GM19468 (cell line): ENCODE data around the gene RXFP3.
"Not testable (repeated sequence)": the region's sequence is repeated elsewhere in the genome, so short reads cannot be mapped to it uniquely, and the experiment has no call there.

Source experiments
- ATAC-seq: cut with Tn5 transposase; IDR thresholded peaks from one replicate; pipeline ENCODE4 v1.9.1; 2021; ENCODE audit warnings: mild to moderate bottlenecking, moderate library complexity, moderate number of reproducible peaks; ENCODE audit not compliant: unreplicated experiment; ENCODE audit errors: extremely low read depth

The RXFP3 gene

GRCh38 chr5:33934176-33934575 is 2.0 kb upstream of the RXFP3 start:
- ATAC-seq: no peak

- ATAC-seq: no peak
Observed at GRCh38 chr5:33936004-33936380, 194 bp upstream of the RXFP3 start.

GRCh38 chr5:33937017-33937706 is 976 bp downstream of the RXFP3 start:
- ATAC-seq: no peak

- no peak for ATAC-seq
Observed at GRCh38 chr5:33937707-33938506, 1.7 kb downstream of the RXFP3 start.

GRCh38 chr5:33938507-33938796 is 2.3 kb downstream of the RXFP3 start:
- ATAC-seq: no peak

GRCh38 chr5:33938881-33939280 is 2.7 kb downstream of the RXFP3 start:
- no peak for ATAC-seq

- ATAC-seq: no peak
Observed at GRCh38 chr5:33939556-33940262, 3.5 kb downstream of the RXFP3 start.

- ATAC-seq: no peak
Observed at GRCh38 chr5:33941090-33941489, 4.9 kb downstream of the RXFP3 start.

GRCh38 chr5:33944543-33945132 is 8.5 kb downstream of the RXFP3 start:
- ATAC-seq: no peak

GRCh38 chr5:33952175-33952574 is 16.0 kb downstream of the RXFP3 start:
- ATAC-seq: not testable (repeated sequence)

GRCh38 chr5:33957577-33958150 is 21.5 kb downstream of the RXFP3 start:
- ATAC-seq: no peak

GRCh38 chr5:33958176-33958575 is 22.0 kb downstream of the RXFP3 start:
- ATAC-seq: no peak

GRCh38 chr5:33964132-33964700 is 28.0 kb downstream of the RXFP3 start:
- ATAC-seq: no peak

- ATAC-seq: no peak
Observed at GRCh38 chr5:33966805-33967204, 30.6 kb downstream of the RXFP3 start.

- ATAC-seq: no peak
Observed at GRCh38 chr5:33968211-33969005, 32.2 kb downstream of the RXFP3 start.

- peak; percentile 51 for ATAC-seq
Observed at GRCh38 chr5:33969572-33970452, 33.6 kb downstream of the RXFP3 start.

- no peak for ATAC-seq
Observed at GRCh38 chr5:33973271-33973670, 37.1 kb downstream of the RXFP3 start.

GRCh38 chr5:33975852-33976251 is 39.7 kb downstream of the RXFP3 start:
- ATAC-seq: no peak

- ATAC-seq: no peak
Observed at GRCh38 chr5:33976307-33976706, 40.1 kb downstream of the RXFP3 start.
